Suppressor macrophage (primary cell): ENCODE data around the gene FAM107A.
A peak's percentile ranks its signal among the peaks of the same experiment; 100 is the strongest.

Experiments
- DNase-seq, 4 experiments: peaks; one replicate each; pipeline ENCODE4 v3.0.0-alpha.2; 2020 to 2022
- total RNA-seq, 17 experiments: gene quantifications; one replicate each; lab custom pipeline; 2026; ENCODE audit warnings: mixed read lengths in 6 of 17, inconsistent platforms in 3 of 17; lab: John Stamatoyannopoulos, UW

FAM107A gene, protein sequence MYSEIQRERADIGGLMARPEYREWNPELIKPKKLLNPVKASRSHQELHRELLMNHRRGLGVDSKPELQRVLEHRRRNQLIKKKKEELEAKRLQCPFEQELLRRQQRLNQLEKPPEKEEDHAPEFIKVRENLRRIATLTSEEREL
- 0 to 3.0 (median 0) reads per million in 17 experiments for total RNA-seq

DNA sequence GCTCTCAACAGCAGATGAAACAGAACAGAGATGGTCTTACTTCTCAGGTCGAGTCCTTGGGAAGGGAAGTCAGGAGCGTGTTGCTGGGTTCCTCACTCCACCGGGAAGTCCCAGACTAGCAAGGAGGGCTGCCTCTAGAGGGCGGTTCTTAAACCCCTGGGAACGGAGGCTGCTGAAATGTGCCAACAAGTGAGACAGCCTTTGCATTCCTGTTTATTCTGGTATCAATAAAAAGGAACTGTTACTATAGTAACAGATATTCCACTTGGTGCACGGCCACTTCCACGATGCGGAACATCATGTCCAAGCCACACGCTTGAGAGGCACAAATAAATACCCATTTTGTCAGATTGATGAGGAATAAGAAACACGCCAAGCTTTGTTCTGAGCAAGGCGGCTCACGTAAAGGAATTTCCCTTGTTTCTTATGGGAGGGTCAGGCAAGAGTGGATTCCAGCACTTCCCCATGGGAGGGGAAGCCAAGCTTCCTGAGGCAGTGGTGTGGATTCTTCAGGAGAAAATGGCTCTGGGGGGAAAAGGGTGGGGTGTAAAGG is at the start of gene FAM107A:
Gene FAM107A (minus strand): TSS at position 123 of the 553 bp plus-strand sequence. CDS start 7,531 bp downstream, outside the sequence.
- DNase-seq, result peak in 2 of 4 experiments; percentile 9 to 19

DNA sequence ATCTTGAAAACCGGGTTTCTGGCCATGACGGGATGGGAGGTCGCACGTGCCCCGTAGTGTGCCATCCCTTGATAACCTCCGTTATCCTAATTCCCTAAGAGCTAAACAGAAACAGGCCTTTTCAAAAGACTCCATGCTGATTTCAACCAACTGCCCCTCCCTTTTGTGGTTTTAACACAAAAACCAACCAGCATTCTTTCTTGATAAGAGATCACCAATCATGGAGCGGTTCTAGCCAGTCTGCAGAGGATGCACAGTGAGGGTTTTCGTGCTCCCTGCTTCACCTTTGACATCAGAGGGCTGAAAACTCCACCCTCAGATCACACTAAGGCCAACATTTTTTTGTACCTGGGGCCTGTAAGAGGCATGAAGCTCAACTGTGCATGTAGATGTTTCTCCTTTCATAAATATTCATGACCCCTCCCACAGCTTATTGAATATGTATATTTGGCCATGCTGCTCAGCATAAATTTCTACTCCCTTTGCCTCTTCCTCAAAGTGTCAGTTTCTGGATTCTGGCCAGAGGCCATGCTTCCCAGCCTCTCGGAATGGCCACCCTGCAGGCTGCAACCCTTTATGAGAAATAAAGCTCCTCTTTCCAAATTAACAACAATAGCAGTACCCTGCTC is 48.1 kb upstream of the FAM107A start:
- no peak for DNase-seq

- no peak for DNase-seq
Measured at GRCh38 chr3:58624550-58624949, 47.4 kb upstream of the FAM107A start.

DNA sequence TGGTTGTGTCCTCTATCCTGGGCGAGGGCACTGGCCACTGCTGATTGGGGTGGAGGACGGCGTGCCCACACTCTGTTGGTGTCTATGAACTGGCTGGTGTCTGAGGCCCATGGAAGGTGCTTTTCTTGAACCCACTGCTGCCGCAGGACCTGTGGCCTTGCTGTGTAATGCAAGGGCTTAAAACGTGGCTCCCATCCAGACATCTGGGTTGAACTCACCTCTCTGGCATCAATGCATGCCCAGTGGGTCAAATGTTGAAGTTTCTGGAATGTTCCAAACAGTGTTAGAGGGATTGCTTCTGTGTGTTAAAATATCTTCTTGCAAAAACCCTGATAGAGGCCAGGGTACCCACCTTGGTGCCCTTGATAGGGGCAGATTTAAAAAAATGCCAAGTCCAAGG is 46.8 kb upstream of the FAM107A start:
- DNase-seq, result no peak

DNA sequence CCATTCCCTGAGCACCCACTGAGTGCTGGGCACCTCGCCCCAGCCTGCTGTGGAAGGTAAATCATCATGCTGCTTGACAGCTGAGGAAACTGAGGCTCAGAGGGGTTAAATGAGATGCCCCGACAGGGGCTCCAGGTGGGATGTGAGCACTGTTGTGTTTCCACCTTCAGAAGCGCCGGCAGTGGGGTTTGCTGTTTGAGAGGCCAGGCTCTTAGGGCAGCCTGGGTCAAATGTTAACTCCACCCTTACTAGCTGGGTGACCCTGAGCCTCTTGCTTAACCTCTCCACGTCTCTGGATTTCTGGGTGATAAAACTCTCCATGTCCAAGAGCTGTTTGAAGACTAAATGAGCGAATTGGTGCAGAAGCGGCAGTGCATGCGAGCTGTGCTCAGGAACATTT is 46.3 kb upstream of the FAM107A start:
- DNase-seq, result no peak

DNA sequence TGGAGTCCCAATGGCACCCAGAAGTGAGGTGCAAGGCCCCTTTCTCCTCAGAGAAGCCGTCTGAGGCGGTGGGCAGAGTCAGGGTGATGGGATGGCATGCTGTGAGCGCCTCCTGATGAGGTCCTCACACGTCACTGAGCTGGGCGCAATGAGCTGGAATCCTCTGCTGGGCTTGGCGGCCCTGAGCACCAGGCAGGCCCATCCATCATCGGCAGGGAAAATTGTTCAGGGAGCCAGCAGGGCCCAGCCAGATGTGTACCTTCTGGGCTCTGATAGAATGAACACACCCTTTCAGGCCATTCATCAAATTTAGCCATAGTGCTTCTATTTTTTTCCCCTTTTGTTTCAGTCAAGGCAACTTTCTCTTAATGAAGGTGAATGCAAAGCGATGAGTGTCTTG is 45.7 kb upstream of the FAM107A start:
- DNase-seq, result no peak

GRCh38 chr3:58622436-58622835 is 45.2 kb upstream of the FAM107A start:
- DNase-seq, result no peak

DNA sequence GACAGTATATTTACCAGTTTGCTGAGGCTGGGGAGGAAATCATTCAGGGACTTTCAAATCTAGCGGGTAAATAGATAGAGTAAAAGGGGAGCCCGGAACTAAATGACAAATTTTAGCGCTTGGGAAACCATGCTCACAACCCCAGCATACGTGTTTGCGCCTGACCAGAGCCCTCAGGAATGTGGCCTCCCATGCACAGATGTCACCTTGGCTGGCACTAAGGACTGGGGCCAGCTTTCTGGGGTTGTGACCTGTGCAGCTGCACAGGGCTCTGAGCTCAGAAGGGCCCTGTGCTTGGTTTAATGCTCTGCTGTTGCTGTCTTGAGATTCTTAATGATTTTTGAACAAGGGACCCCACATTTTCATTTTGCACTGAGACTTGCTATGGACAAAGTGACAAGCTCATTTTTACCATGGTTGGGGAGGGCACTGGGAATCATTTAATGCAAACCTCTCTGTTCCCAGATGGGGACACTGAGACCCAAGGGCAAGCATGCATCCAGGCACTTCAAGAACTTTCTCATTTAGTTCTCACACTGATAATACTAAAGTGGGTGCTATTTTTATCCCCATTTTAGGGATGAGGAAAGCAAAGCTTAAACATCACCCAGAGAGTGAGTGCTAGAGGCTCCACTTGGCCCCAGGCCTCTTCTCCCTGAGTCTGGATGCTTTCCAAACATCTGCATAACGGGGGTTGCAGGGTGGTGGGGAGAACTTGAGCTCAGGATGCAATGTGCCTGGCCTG is 44.1 kb upstream of the FAM107A start:
- DNase-seq, result no peak

DNA sequence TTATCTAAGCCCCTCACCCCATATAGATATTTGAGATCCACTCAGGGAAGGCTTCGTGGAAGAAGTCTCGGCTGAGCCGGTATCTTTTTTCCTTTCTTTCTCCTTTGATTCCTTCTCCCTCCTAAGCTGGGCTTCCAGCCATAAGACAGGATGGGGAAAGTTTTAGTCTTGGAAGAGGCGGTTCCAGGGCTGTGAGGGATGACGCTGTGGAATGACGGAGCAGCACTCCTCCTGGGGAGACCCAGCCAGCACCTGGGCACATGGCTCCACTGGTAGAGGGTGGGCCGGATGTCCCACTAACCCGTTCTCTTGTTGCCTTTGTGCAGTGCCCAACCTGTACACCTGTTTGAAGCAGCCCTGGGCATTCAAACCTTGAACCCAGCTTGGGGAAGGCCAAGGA is 43.2 kb upstream of the FAM107A start:
- no peak for DNase-seq

- no peak for DNase-seq
Measured at GRCh38 chr3:58617338-58617761, 40.2 kb upstream of the FAM107A start.

DNA sequence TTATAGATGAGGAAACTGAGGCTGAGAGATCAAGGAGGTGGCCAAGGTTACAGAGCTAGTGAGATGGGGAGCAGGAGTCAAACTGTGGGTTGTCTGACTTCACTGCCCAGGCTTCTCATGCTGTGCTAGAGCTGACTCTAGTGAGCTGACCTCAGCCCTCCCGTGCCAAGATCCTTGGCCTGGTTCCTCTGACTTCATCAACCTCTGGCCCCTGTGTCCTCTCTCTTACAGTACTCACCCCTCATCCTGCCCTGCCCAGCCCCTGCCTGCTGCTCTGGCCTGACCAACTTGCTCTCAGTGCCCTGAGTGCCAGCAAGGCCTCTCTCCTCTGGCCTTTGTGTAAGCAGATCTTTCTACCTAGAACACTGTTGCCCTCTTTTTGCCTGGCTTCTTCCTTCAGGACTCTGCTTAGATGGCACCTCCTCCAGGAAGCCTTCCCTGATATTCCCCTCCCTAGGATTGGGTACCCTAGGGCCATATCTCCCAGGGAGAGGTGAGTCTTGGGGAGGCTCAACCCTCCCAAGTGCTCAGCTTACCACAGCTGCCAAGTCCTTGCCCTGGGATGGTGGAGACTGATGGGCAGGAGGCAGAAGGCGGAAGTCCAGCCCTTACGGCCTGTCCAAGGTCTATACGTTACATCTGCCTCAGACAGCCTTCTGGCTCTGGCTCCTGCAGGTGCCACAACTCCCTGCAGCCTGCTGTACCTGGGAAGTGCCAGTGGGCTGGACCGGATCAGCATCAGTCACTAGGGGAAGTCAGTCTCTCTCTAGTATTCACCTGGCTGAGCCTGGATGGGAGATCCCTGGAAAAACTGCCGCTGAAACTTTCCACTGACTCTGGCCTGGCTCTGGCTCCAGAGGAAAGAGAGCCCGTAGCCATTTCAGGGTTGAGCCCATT is 36.3 kb upstream of the FAM107A start:
- no peak for DNase-seq

DNA sequence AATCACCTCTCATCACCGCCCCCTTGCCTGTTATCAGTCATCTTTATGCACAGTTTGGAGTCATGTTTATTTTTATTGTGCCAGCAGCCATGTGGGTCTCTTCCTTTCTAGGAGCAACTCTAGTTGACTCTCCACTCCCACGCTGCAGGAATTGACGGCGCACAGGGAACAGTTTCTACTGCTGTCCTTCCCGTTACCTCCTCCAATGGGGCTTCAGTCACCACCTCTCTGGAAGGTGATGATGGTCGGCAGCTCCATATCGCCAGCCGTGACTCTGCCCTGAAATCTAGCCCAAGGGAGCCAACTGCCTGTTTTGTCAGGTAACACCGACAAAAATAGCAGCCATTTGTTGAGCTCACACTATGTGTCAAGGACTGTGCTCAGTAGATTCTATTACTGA is 35.6 kb upstream of the FAM107A start:
- no peak for DNase-seq

GRCh38 chr3:58609990-58610389 is 32.8 kb upstream of the FAM107A start:
- DNase-seq, result peak in 1 of 4 experiments; percentile 3

DNA sequence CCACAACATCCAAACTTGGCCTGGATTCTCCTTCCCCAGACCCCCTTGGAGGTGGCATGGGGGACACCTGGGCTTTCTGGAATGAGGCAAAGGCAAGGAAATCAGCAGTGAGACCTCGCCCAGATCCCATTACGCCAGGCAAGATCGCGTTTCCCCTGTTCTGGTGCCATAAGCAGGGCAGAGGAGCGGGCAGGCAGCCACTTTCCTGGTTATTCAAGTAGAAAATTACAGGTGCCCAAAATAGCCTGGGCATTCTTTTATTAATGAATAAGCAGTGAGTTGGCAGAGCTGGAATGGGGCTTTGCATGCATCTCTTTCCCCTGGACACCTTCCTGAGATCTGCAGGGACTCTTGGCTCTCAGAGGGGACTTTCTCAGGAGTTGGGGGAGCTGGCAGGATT is 31.5 kb upstream of the FAM107A start:
- DNase-seq, result no peak

GRCh38 chr3:58607816-58608215 is 30.6 kb upstream of the FAM107A start:
- DNase-seq, result no peak

DNA sequence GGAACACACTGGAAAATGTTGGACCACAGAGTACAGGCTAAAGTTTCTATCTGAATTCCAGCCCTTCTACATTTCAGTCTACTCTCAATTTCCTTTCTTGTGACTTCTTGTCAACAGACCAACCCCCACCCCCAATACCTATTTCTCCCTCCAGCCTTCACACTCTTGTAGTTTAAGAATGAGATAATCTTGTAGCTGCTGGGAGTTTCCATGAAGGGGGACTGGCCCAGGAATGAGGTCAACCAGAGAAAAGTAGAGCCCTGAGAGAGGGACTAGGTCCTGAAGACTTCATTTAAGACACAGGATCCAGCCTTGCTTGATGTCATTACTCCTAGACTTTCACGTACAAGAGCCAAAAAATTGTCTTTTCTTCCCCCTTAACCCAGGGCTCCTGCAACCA is 29.5 kb upstream of the FAM107A start:
- no peak for DNase-seq

- no peak for DNase-seq
Measured at GRCh38 chr3:58604031-58604430, 26.8 kb upstream of the FAM107A start.

DNA sequence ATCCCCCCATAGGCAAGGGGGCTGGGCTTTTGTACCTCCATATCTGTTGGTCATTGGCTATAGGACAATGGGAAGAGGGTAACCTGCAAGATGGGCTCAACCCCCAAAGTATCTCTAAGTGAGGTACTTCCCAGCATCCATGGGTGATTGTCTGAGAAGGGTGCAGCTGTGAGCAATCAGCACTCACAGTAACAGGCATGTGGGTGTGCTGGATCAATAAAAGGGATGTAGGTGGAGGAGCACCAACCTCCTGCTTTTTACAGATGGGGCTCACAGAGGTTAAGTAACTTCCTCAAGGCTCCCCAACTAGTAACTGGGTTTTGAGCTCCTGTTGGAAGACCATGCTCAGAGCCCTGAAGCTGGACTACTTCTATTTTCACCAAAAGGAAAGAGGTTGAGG is 26.4 kb upstream of the FAM107A start:
- no peak for DNase-seq

DNA sequence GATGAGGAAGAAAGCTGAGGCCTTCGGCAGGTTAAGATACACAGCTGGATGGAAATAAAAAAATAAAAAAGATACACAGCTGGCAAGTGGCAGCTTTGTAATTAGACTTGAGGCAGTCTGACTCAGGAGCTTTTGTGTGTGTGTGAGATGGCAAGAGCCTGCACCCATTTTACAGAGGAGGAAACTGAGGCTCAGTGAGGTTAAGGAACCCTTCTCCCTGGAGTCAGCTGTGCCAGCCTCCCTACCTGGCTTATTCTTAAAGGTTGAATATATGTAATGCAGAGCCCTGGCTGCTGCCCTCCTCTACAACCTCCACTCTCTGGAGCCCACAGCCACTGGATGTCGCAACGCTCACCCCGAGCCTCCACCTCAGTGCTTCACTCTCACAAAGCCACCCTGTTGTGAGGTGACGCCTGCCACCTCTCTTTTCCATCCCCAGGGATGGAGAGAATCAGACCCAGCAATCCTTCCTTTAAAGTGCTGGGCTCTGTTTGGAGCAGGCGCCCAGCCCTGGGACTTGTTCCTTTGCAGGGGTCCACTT is 20.6 kb upstream of the FAM107A start:
- DNase-seq, result no peak

DNA sequence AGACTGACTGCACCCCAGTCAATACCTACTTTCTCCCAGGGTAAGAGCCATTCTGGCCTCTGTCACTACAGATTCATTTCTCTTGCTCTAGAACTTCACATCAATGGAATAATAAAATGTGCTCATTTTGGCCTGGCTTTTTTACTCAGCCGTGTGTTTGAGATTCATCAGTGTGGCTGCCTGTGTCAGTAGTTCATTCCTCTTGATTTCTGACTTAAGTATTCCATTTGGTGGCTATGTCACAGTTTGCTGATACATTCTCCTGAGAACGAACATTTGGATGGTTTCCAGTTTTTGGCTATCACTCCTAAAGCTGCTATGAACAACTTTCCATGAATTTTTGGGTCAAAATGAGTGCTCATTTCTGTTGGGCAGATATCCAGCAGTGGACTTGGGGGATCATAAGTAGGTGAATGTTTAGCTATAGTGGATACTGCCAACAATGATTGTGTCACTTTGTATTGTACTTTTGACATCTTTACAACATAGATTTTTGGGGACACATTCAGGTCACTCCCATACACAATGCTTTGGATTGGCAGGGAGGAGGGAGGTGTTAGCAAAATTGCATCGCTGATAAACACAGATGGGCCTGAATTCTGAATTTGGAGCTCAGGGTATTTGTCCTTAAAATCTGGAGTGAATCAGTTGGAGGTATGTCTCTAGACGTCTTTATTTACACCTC is 19.8 kb upstream of the FAM107A start:
- DNase-seq, result no peak

- DNase-seq, result no peak
Measured at GRCh38 chr3:58594117-58594516, 16.9 kb upstream of the FAM107A start.
